Tibial artery (tissue), 4 donors: ENCODE data around the gene ADAM19.
A peak's percentile ranks its signal among the peaks of the same experiment; 100 is the strongest.

Experiments
- DNase-seq, 2 donors: peaks; one replicate each; pipeline ENCODE4 v3.0.0-alpha.2; 2019
- H3K27ac ChIP-seq, 2 donors: fragments of 200-600 bp; sonication (generic) in 1 of 2; 1 replicate in 1 of 2; 2 replicates in 1 of 2; pipeline ENCODE4 v1.5.1; 2018 to 2019; ENCODE audit warnings: mild to moderate bottlenecking in 1 of 2
- H3K27me3 ChIP-seq, 2 donors: fragments of 200-600 bp; sonication (generic) in 1 of 2; one replicate each; pipeline versions ENCODE4 v1.5.1 to v1.6.0; 2016 to 2019
- H3K36me3 ChIP-seq, 3 donors: fragments of 200-600 bp; sonication (generic) in 2 of 3; one replicate each; pipeline ENCODE4 v1.5.1; 2016 to 2019; ENCODE audit warnings: mild to moderate bottlenecking in 2 of 3
- H3K4me1 ChIP-seq, 4 donors: fragments of 200-600 bp; sonication (generic) in 2 of 4; 1 replicate in 3 of 4; 2 replicates in 1 of 4; pipeline ENCODE4 v1.5.1; 2016 to 2019
- H3K4me3 ChIP-seq, 2 donors: fragments of 200-600 bp; sonication (generic) in 1 of 2; 1 replicate in 1 of 2; 2 replicates in 1 of 2; pipeline ENCODE4 v1.5.1; 2018 to 2019; ENCODE audit warnings: mild to moderate bottlenecking in 2 of 2
- H3K9me3 ChIP-seq, 3 donors: fragments of 200-600 bp; sonication (generic) in 1 of 3; one replicate each; pipeline ENCODE4 v1.5.1; 2016 to 2019
- CTCF ChIP-seq, 2 experiments: fragments of 200-600 bp in 1 of 2; fragments of 450-650 bp in 1 of 2; IDR thresholded peaks; one replicate each; pipeline ENCODE4 v1.5.1; 2017 to 2019; ENCODE audit warnings: antibody characterized with exemption in 2 of 2, mild to moderate bottlenecking in 1 of 2, moderate library complexity in 1 of 2
- intact Hi-C: fragments of 100-400 bp; cut with DNase I; formaldehyde crosslinking; loops from one replicate; pipeline ENCODE4 v1.15.0; 2023; ENCODE audit warnings: low total_unique reads

The ADAM19 gene, protein sequence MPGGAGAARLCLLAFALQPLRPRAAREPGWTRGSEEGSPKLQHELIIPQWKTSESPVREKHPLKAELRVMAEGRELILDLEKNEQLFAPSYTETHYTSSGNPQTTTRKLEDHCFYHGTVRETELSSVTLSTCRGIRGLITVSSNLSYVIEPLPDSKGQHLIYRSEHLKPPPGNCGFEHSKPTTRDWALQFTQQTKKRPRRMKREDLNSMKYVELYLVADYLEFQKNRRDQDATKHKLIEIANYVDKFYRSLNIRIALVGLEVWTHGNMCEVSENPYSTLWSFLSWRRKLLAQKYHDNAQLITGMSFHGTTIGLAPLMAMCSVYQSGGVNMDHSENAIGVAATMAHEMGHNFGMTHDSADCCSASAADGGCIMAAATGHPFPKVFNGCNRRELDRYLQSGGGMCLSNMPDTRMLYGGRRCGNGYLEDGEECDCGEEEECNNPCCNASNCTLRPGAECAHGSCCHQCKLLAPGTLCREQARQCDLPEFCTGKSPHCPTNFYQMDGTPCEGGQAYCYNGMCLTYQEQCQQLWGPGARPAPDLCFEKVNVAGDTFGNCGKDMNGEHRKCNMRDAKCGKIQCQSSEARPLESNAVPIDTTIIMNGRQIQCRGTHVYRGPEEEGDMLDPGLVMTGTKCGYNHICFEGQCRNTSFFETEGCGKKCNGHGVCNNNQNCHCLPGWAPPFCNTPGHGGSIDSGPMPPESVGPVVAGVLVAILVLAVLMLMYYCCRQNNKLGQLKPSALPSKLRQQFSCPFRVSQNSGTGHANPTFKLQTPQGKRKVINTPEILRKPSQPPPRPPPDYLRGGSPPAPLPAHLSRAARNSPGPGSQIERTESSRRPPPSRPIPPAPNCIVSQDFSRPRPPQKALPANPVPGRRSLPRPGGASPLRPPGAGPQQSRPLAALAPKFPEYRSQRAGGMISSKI

DNA sequence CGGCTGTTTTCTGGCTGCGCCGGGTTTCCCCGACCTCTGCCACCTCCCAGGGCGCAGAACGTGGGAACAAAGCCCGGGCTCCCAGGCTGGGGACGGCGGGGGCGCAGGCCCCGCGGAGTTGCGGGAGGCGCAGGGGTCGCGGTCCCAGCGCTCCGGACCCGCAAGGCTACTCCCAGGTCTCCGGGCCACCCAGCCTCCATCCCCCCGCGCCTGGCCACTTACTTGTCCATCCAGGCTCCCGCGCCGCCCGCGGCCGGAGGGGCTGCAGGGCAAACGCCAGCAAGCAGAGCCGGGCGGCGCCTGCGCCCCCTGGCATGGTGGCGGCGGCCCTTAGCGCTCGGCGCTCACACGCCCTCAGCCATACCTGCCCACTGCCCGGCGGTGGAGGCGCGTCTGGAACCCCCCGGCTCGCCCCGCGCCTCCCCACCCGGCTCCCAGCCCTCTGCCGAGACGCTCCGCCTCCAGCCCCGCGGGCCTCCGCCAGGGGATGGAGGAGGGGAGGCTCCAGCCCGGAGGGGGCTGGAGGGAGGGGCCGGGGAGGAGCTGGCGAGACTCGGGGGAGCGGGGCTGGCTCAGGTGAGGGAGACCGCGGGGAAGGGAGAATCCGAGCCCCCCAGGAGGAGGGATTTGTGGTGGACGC, at the start of gene ADAM19:
ADAM19 (minus strand) TSS at position 395 of the 640 bp plus-strand sequence; CDS start at position 316, 79 bp downstream.
- peak in 1 of 2 experiments; percentile 20 for TF ChIP-seq CTCF (IDR thresholded peaks at IDR 0.05)
- peak within 1 kb of the TSS; percentile 80 to 84 for H3K4me3 ChIP-seq
- no peaks in the 10 kb centered on the region for H3K36me3 ChIP-seq
- peak; percentile 66 to 76 for DNase-seq
- intact Hi-C loops, result loop anchor here (5.0 to 10.0 kb wide), 2 partner anchors 68 to 181 kb away; no protein-coding TSS in a partner anchor
- H3K9me3 ChIP-seq, result no peaks in the 10 kb centered on the region
- no peaks in the 10 kb centered on the region for H3K27me3 ChIP-seq
- peaks cover 0 to 40% (median 17%) of the 10 kb centered on the region in 4 donors for H3K4me1 ChIP-seq
- H3K27ac ChIP-seq, result peak within 1 kb of the TSS; percentile 83 to 86

DNA sequence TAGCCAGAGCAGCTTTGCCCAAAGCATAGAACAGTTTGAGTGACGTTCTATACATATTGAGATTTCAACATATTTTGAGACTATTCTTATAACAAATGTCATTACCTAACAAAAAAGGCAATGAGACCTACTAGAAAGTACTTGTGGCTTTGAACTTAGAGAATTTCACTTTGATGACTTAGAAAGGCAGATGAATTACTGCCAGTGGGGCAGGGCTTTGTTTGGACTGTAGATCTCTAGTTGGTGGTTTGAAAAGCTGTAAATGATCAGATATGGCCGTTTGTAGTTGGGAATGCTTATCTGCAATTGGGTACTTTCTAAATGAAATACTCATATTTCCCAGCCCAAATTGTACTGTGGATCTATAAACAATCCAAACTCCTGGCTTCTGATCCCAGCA, 48.6 kb upstream of the ADAM19 start:
- H3K36me3 ChIP-seq, result no peaks in the 10 kb centered on the region
- TF ChIP-seq CTCF (IDR thresholded peaks at IDR 0.05), result no peak
- intact Hi-C loops, result no loop called here
- no peak for DNase-seq
- no peaks in the 10 kb centered on the region for H3K27me3 ChIP-seq
- no peaks in the 10 kb centered on the region for H3K9me3 ChIP-seq
- H3K4me3 ChIP-seq, result no peak overlapping the region
- no peaks in the 10 kb centered on the region for H3K4me1 ChIP-seq
- H3K27ac ChIP-seq, result no peak overlapping the region

DNA sequence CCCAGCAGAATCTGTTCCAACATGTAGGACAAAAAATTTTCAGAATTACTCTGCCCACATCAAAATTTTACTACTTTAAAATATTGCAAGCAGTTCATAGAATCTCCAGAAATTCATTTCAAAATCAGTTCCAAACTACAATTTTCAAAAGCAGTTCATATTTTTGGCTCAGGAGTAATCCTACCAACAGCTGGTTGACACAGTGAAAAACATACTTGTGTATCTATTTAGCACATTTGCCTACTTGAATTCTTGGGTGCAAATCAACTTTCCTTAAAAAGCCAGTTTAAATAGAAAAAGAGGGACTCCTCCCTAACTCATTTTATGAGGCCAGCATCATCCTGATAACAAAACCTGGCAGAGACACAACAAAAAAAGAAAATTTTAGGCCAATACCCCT, 45.2 kb upstream of the ADAM19 start:
- Histone ChIP-seq H3K4me3 (no peak overlapping the region), H3K27me3 (no peaks in the 10 kb centered on the region), H3K9me3 (no peaks in the 10 kb centered on the region), H3K27ac (no peak overlapping the region), H3K4me1 (peaks cover 0 to 14% (median 3%) of the 10 kb centered on the region in 4 donors), H3K36me3 (no peaks in the 10 kb centered on the region)
- no peak for DNase-seq
- TF ChIP-seq CTCF (IDR thresholded peaks at IDR 0.05), result no peak
- intact Hi-C loops, result no loop called here

GRCh38 chr5:157618191-157618765, 42.7 kb upstream of the ADAM19 start:
- no peak for DNase-seq
- H3K27me3 ChIP-seq, result no peaks in the 10 kb centered on the region
- no peaks in the 10 kb centered on the region for H3K9me3 ChIP-seq
- intact Hi-C loops, result no loop called here
- peaks cover 0 to 14% (median 3%) of the 10 kb centered on the region in 4 donors for H3K4me1 ChIP-seq
- H3K4me3 ChIP-seq, result no peak overlapping the region
- no peak overlapping the region for H3K27ac ChIP-seq
- TF ChIP-seq CTCF (IDR thresholded peaks at IDR 0.05), result no peak
- H3K36me3 ChIP-seq, result no peaks in the 10 kb centered on the region

DNA sequence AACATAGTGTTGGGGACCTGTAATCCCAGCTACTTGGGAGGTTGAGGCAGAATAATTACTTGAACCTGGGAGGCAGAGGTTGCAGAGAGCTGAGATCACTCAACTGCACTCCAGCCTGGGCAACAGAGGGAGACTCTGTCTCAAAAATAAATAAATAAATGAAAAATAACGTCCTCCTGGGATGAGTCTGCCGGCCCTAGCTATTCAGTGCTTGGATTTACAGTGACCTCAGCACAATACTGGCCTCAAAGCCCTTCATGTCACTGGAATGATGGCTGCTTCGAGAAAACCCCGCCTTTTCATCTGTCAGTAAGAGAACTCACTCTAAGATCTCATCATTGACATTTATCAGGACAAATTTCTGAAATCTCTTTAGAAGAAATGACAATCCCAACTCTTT, 41.2 kb upstream of the ADAM19 start:
- Histone ChIP-seq H3K4me1 (peaks cover 0 to 14% (median 3%) of the 10 kb centered on the region in 4 donors), H3K9me3 (no peaks in the 10 kb centered on the region), H3K36me3 (no peaks in the 10 kb centered on the region), H3K27ac (no peak overlapping the region), H3K4me3 (no peak overlapping the region), H3K27me3 (no peaks in the 10 kb centered on the region)
- DNase-seq, result no peak
- TF ChIP-seq CTCF (IDR thresholded peaks at IDR 0.05), result no peak
- intact Hi-C loops, result no loop called here
